Calu3 (cell line): ENCODE data around the gene SCARF2. TPM values are rescaled to one million over a fixed set of nuclear protein-coding genes. Genes with fewer than 3 reads are reported as not detected.

Experiments used
- BruUV-seq: library from RNA; stranded (reverse); fragments of 400-500 nt; replicated peaks from 2 replicates; lab custom pipeline; 2021; lab: Mats Ljungman, UMichigan
- CTCF ChIA-PET: fragments of 300-600 bp; sonication (Branson Sonifier 250); formaldehyde crosslinking; loops from one replicate; lab custom pipeline; 2022; ENCODE audit warnings: antibody characterized with exemption; lab: Charles Lee
- DNase-seq: peaks from one replicate; pipeline ENCODE4 v3.0.0; 2022
- H3K27ac Mint-ChIP-seq: one replicate; pipeline ENCODE4 v1.8.0; 2022; ENCODE audit warnings: mixed read lengths; ENCODE audit not compliant: unreplicated experiment
- H3K27me3 Mint-ChIP-seq: one replicate; pipeline ENCODE4 v1.8.0; 2022; ENCODE audit warnings: mixed read lengths; ENCODE audit not compliant: unreplicated experiment
- H3K36me3 Mint-ChIP-seq: one replicate; pipeline ENCODE4 v1.8.0; 2022; ENCODE audit warnings: mild to moderate bottlenecking, moderate library complexity, mixed read lengths; ENCODE audit not compliant: insufficient read depth, unreplicated experiment
- H3K4me1 Mint-ChIP-seq: one replicate; pipeline ENCODE4 v1.8.0; 2022; ENCODE audit warnings: mild to moderate bottlenecking, low read depth, mixed read lengths; ENCODE audit not compliant: unreplicated experiment
- H3K4me3 Mint-ChIP-seq: one replicate; pipeline ENCODE4 v1.8.0; 2022; ENCODE audit warnings: mild to moderate bottlenecking, low read depth, moderate library complexity, mixed read lengths; ENCODE audit not compliant: unreplicated experiment
- H3K9me3 Mint-ChIP-seq: one replicate; pipeline ENCODE4 v1.8.0; 2022; ENCODE audit warnings: low read depth, mixed read lengths; ENCODE audit not compliant: unreplicated experiment
- intact Hi-C: fragments of 100-400 bp; cut with micrococcal nuclease; formaldehyde crosslinking; loops from one replicate; pipeline ENCODE4 v1.10.0; 2022; ENCODE audit not compliant: unreplicated experiment
- total RNA-seq: library from RNA; stranded (reverse); gene quantifications from 2 replicates; pipeline ENCODE4 v1.2.3, GENCODE V29; 2022
- TF ChIP-seq, protein P1 (sequence below): fragments of 200-600 bp; IDR thresholded peaks from one replicate; pipeline ENCODE4 v1.8.0; 2022; ENCODE audit warnings: antibody characterized with exemption; ENCODE audit not compliant: unreplicated experiment

SCARF2 gene
- total RNA-seq, 1 experiment from 2014 or later = 0.68 TPM

DNA sequence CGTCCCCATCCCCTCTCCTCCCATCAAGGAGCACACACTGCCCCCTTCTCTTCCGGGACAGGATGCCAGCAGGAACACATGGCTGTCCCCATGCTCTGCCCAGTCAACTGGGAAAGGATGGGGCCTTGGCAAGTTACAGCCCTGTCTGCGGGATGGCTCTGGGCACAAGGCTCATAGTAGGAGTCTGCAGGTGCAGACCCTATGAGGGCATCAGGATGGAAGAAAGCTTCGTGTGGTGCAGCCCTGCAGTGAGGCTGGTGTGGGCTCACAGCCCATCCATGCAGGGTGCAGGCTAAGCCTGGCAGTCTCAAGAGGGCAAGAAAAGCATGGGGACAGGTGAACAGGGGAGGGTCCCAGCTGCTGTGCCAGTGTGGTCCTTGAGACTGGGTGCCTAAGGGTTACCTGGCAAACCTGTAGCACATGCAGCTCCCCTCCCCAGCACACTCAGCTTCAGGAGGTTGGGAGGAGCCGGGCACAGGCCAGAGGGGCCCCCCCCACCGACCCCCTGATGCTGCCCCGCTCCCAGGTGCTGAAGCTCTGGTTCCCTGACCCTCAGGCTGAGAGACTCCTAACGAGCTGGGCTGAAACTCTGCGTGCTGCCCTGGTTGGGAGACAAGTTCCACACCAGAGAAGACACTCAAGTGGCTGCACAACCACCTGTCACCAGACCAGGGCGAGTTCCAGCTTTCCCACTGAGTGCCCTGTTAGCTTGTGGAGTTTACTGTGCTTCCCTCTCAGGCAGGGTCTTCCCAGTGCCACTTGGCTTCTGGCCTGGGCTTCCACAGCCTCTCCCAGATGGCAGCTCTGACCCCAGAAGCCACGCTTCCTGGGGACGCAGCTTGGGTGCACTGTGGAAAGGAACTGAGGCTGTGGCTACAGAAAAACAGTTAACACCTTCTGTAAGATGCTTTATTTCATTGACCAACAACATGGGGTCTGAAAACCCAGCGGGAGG, 3.3 kb upstream of the SCARF2 start:
- CTCF ChIA-PET = no interaction called here
- H3K27me3 Mint-ChIP-seq = peaks cover 36% of the 10 kb centered on the region
- intact Hi-C loops = no loop called here
- no peak overlapping the region for H3K27ac Mint-ChIP-seq
- H3K4me3 Mint-ChIP-seq = no peak overlapping the region
- H3K9me3 Mint-ChIP-seq = no peaks in the 10 kb centered on the region
- no peak for DNase-seq
- H3K36me3 Mint-ChIP-seq = peaks cover 15% of the 10 kb centered on the region
- H3K4me1 Mint-ChIP-seq = peaks cover 9% of the 10 kb centered on the region
- no TSS peak for BruUV-seq
- TF ChIP-seq, protein P1, sequence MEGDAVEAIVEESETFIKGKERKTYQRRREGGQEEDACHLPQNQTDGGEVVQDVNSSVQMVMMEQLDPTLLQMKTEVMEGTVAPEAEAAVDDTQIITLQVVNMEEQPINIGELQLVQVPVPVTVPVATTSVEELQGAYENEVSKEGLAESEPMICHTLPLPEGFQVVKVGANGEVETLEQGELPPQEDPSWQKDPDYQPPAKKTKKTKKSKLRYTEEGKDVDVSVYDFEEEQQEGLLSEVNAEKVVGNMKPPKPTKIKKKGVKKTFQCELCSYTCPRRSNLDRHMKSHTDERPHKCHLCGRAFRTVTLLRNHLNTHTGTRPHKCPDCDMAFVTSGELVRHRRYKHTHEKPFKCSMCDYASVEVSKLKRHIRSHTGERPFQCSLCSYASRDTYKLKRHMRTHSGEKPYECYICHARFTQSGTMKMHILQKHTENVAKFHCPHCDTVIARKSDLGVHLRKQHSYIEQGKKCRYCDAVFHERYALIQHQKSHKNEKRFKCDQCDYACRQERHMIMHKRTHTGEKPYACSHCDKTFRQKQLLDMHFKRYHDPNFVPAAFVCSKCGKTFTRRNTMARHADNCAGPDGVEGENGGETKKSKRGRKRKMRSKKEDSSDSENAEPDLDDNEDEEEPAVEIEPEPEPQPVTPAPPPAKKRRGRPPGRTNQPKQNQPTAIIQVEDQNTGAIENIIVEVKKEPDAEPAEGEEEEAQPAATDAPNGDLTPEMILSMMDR = no peak

- Mint-ChIP-seq H3K36me3 (peaks cover 15% of the 10 kb centered on the region), H3K4me1 (peaks cover 9% of the 10 kb centered on the region), H3K4me3 (no peak overlapping the region), H3K9me3 (no peaks in the 10 kb centered on the region), H3K27ac (no peak overlapping the region), H3K27me3 (peaks cover 45% of the 10 kb centered on the region)
- intact Hi-C loops = no loop called here
- no TSS peak for BruUV-seq
- DNase-seq = no peak
- CTCF ChIA-PET = no interaction called here
- TF ChIP-seq, protein P1 = no peak
These were observed 2.4 kb upstream of the SCARF2 start for GRCh38 chr22:20439928-20440575.

DNA sequence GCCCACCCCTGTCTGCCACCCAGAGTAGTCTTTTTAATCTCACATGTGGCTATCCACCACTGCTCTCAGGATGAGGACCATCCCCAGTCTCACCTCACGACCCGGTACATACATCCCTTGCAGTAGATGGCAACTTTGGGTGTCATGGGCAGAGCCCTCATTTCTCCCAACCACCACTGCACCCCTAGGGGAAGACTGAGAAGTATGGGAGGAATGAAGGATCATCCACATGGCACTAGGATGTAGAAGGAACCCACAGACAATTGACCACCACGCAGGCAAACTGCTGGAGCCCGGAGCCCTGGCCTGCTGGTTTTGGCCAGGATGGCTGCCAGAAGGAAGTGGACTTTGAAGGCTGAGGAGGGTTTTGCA, 1.9 kb upstream of the SCARF2 start:
- Mint-ChIP-seq H3K27ac (no peak overlapping the region), H3K36me3 (peaks cover 15% of the 10 kb centered on the region), H3K4me3 (no peak overlapping the region), H3K9me3 (no peaks in the 10 kb centered on the region), H3K27me3 (peaks cover 50% of the 10 kb centered on the region), H3K4me1 (peaks cover 9% of the 10 kb centered on the region)
- TF ChIP-seq, protein P1 = no peak
- CTCF ChIA-PET = no interaction called here
- BruUV-seq = no TSS peak
- intact Hi-C loops = no loop called here
- no peak for DNase-seq

- Mint-ChIP-seq H3K27me3 (peaks cover 56% of the 10 kb centered on the region), H3K36me3 (peaks cover 15% of the 10 kb centered on the region), H3K4me1 (peaks cover 9% of the 10 kb centered on the region), H3K4me3 (no peak overlapping the region), H3K9me3 (no peaks in the 10 kb centered on the region), H3K27ac (no peak overlapping the region)
- no TSS peak for BruUV-seq
- DNase-seq = no peak
- CTCF ChIA-PET = no interaction called here
- intact Hi-C loops = no loop called here
- TF ChIP-seq, protein P1 = no peak
These were observed 1.3 kb upstream of the SCARF2 start for GRCh38 chr22:20438678-20439492.
